HPDE6-E6E7 (cell line): ENCODE measurements around the gene FRMD4A.

Experiments
- DNase-seq: peaks from one replicate; pipeline ENCODE4 v3.0.0; 2011; ENCODE audit warnings: missing footprints; ENCODE audit errors: extremely low spot score

Gene FRMD4A

DNA sequence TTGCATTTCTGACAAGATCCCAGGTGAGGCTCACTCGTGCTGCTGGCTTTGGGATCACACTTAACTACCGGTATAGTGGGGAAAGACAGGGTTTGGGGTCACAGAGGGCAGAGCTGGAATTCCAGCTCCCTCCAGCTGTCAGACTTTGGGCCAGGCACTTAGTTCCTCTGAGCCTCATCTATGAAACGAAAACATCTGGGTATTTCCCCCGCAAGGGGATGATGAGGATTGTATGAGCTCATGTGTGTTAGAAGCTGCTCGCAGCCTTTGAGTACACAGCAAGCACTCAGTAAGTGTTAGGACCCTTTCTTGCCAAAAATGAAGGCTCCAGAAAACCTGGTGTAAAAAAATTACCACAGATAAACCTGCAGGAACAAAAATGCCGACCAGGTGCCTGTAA is 677.9 kb downstream of the FRMD4A start:
- DNase-seq: no peak

DNA sequence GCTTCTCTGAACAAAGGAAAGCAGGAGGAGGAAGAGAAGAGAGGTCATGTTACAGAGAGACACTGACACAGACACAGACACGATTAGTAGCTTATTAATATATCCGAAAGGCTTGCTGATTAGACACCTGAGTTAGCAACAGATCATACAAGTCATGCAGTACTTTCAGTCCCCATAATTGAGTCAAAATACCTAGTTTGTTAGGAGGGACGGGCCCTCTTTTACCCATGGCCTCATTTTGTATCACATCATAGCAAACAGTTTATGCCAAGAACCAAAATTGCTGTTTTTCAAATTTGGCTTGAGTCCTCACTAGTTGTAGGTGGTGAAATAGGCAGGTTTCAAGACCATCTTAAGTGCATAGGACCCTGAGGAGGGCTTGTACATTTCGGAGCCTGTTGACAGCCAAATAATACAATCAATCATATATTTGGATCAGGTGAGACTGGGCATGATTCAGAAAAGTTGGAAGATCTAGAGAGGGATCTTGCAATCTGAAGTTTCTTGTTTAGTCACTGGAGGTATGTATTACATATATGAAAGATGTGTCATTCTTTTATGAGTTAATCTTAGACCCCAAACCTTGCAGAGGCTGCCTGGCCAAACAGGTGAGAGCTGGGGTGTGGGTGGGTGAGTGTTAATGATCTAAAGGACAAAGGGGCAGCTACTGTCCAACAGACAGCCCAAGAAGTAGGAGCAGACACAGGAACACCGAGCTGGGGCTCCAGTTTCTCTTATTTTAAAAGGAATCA is 678.6 kb downstream of the FRMD4A start:
- DNase-seq: no peak

DNA sequence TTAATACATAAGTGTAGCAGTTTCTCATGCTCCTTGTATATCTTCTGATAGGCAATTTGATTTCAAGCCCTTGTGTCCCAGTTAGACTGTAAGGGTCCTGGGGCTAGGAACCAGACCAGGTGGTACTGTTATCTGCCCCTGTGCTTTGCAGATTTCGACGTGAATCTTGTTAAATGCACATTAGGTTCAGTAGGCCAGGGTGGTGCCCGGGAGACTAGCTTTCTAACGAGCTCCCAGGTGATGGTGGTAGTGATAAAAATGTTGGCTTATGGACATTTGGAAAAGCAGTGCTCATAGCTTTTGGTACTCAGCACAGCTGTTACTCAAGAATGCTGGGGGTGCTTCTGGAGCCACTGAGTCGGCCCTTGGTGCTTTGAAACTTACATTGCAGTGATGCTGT is 679.8 kb downstream of the FRMD4A start:
- no peak for DNase-seq

DNA sequence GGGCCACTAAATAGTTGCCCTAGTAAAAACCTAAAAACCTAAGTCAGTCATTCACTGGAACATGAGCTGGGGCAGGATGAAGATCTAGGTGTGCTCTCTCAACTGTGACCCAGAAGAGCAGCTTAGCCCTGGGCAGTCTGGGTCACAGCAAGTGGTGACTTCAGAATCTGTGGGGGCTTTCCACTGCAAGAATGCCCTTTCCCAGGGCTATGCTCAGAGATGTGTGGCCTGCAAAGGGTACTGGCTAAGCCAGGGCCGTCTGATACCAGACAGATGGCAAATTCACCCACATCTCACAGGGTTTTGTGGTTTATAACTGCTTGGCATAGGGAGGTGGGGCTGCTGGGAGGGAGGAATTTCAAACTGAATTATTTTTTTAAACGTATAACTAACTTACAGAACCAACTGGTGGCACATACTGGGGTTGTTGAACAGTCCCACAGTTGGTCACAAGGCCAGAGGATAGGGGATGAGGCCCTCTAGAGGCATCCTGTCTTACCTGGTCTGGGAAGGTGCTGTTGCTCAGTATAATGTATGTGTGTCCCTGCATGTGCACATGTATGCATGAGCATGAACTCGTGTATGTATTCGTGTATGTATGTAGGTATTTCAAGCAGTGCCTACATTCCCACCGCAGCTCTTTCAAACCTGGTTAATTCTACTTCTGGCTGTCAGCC is 680.7 kb downstream of the FRMD4A start:
- no peak for DNase-seq

DNA sequence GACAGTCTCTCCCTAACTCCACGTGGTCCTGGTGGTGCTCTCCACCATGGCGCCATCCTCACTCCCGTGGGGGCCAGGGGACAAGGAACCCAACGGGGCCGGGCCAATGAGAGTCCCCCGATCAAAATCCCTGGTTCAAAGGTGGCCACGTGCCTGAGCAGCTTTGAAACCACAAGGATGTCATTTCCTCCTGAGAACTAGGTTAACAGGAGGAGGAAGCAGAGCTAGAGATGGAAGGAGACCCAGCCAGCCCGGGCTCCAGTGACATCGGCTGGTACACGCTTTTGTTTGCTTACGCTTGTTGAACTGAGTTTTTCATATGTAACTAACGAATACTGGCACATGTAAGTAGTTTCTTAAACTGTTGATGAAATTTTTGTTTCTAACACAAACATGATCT is 682.3 kb downstream of the FRMD4A start:
- DNase-seq: no peak

DNA sequence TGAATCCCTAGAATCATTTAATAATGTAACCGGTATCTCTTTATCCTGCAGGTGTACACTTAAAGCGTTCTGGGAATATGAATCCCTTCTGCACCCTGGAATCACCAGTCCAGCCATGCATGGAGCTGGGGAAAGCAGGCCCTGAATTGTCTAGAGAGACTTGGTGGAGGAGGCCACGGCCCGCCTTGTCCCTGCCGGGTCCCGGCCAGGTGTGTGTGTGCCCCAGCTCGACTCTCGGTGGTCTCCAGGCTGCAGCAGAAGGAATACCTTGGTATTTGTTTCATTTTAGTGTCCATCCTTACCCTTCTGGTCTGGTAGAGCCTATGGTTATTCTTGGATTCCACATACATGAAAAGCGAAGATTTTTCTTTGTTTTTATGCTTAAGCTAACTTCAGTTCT is 685.9 kb downstream of the FRMD4A start:
- no peak for DNase-seq

DNA sequence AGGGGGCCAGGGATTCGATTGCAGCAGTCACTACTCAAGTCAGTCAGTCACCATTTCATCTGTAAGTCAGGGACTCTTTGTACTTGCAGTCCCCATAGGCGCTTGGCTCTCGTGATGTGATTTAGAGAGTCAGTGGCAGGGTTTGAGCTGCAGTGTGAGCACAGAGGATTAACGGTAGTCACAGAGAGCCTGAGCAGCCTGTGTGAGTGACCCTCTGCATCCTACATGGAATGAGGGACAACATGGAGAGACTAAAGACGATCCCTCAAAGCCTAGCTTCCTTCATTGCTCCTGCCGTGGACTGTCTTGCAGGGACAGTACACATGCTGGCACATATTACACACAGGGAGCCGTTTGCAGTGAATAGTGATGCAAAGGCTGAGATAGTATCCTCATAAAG is 687.7 kb downstream of the FRMD4A start:
- no peak for DNase-seq

DNA sequence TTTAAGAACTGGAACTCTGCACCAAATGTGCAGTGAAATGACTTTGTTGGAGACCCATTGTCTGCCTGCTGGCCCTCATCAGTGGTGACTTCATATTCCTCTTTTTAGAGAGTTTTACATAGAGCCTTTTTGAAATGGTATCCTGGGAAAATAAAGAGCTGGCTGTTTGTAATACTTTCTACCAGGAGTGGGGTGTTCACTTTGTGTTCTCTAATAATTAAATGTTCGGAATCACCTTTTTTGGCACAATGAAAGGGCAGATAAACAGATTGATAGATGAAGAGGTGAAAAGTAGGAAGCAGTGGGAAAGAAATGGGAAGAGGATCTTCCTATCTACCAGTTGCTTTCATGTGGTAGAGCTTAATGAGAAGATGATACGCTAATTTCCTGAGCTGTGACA is 688.4 kb downstream of the FRMD4A start:
- DNase-seq: no peak

DNA sequence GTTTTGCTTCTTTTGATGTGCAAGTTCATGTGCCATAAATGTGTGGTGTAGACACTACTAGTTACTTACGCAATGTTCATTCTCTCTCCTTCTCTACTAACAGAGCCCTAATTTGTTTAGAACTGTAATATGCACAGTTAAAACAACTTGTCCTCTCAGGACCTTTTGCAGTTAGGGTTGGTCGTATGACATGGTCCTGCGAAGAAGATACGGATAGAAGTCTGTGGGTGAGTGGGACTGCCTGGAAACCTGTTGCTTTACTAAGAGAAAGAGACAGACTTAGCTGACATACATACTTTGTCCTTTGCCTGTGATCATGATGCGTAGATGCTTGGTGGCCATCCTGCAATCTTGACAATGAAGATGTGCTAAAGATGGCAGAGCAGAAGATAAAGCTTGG is 692.8 kb downstream of the FRMD4A start:
- no peak for DNase-seq

DNA sequence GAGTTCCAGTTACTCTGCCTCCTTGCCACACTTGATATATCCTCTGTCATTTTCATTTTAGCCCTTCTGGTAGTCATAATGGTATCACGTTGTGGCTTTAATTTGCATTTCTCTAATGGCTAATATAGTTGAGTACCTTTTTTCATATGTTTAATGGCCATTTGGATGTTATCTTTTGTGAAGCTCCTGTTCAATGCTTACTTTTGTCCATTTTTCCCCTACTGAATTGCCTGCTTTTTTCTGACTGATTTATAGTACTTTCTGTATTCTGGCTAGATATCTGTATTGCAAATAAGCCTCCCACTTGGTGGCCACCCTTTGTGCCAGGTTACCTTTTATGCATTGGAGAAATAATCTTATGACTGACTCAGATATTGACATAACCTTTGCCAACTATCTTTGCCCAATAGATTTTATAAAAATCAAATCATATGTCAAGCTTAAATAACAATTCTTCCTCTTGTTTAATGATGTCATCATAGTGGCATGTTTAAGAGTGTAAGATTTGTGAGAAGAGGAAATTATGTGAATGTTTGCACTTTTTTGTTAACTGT is 693.3 kb downstream of the FRMD4A start:
- DNase-seq: no peak

DNA sequence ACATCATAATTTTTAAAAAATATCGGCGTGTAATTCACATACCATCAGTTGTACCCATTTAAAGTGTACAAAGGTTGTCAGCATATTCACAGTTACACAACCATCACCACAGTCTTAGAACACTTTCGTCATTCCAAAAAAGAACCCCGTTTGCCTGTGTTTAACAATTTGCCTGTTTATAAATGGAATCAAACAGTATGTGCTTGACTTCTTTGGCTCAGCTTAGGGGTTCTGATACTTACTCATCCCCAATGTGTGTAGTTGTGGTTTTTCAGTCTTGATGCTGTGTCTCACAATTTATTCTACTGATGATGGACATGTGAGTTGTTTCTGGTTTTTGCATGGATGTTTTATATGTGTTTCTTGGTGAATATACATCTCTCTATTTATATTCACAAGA is 693.9 kb downstream of the FRMD4A start:
- no peak for DNase-seq

DNA sequence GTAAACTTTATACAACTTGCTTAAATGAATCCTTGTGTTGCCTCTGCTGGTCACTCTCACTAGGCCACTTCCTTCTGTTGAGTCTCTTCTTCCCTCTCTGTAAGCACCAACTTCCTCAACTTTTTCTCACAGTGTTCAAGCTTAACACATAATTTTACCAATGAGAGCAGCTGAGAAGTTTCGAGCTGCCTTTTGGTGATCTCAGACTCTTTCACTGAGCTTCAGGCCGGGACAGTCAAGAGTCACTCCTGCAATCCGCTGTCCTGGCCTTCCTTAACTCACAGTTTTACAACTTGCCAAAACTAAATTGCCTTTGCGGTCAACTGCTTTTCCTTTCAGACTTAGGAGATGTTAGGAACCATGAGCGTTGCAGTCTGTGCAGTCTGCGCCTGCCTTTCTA is 696.5 kb downstream of the FRMD4A start:
- no peak for DNase-seq

DNA sequence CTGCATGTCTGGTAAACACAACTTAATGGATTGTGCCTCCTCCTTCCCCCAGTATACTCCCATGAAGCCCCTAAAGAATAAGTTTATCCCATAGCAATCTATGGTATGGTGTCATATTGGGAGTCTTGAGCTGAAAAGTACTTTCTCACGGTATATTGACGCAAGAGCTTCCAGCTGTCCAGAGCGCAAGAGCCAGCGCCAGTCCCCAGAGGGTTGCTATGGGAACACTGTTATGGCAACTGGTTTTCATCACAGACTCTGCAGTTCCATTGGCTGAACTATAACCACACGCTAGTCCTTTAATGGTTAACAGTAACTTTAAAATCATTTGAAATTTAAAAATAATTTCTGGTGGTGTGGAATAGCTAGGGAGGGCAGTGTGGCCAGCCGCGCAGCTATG is 697.0 kb downstream of the FRMD4A start:
- no peak for DNase-seq

DNA sequence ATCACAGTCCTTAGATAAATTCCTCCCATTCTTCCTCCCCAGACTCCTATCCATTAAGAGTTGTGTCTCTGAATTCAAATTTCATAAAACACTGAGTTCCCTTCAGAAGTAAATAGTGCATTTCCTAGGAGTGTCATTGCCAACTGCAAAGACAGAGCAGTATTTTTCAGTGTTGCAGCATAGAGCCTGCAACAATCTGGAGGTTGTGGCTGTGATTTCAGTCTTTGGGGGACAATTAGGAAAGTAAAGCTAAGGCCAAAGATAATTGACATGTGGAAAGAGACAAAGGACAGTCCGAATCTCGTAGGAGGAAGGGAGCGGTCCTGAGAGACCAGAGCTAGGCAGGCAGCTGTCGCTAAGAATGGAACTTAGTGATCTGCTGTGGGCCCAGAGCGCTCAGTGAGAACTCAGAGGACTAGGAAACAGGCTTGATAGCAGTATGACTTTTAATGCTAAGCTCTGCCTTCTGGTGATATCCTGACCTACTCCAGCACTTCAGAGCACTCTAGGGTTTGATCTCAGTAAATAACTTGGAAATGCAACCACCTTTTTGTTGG is 697.8 kb downstream of the FRMD4A start:
- no peak for DNase-seq

DNA sequence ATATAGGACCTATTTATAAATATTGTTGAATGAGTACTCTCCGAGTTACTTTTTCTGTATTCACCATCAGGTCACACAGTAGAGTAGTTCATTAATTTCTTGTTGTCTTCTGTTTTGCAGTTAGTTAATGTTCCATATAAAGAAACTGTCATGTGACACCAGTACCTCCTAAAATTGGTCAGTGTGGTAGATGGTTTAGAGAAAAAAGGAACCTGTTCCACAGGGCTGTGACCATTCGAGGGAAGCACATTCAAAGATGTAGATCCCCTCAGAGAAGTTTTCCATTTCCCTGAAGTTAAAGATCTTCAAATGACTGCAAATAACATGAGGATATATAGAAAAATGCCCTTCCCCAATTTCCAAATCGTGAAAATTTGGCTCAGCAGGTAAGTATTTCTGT is 698.3 kb downstream of the FRMD4A start:
- DNase-seq: no peak

DNA sequence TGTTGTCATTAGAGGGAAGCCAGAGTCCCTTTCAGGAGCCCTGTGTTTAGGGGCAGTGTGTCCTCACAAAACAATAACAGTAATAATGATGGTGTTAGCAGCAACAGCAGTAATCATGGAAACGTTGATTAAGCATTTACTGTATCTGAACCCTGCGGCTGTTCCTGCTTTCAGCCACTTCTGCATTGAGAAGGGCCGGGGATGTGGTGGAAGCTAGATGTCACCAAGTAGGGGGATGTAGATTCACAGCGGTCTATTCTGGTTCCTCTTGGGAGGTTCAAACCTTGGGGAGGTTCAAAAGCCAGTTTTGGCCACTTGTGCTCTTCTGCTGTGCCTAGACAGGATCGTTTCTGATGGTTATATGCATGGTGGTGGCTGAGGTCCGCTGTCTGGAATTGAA is 699.1 kb downstream of the FRMD4A start:
- no peak for DNase-seq

DNA sequence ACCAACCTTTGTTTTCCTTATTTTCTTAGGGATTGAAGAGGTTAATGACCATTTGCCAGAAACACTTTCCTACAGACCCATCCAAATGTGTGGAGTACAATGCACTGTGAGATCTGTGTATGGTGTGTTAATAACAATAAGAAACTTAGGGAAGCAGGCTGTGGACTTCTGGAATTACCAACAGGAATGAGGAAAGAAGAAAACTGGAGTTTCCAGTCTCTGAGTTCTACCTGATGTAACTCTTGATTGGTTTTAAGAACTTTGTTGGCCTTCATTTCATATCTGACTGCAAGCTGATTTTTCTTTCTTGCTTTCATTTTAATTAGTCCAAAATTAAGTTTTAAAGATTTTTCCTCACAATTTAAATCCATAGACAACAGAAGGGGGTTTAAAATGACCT is 700.5 kb downstream of the FRMD4A start:
- DNase-seq: no peak

DNA sequence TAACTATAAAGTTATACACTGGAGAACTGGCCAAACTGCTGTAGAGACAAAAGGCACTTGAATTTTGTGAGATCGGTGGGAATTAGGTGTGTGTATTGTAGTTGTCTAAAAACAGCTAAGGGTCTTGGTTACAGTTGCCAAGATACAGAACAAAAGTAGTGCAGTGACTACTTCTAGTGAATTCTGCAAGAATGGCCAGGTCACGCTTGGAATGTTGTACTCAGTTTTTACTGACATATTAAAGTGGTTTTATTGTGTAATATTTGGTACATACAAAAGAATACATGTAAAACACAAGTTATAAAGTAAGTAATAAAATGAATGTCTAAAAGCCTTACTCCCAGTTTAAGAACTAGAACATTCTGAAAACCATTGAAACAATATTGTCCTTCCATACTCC is 701.6 kb downstream of the FRMD4A start:
- no peak for DNase-seq

DNA sequence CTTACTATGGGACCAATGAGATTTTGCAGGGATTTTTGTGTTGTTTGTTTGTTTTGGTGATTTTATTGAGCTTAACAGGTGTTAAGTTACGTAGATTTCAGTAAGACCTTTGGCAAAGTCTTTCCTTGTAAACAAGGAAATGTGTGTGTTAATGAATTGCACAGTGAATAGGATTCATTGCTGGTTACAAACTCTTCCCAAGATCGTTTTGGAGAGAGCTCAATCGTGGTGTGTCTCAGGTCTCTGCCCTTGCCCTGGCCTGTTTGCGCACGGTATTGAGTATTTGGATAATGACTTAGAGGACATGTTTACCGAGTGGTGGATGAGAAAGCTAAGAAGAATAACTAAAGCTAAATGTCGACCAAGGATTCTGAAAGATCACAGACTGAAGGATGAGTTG is 702.1 kb downstream of the FRMD4A start:
- DNase-seq: no peak

DNA sequence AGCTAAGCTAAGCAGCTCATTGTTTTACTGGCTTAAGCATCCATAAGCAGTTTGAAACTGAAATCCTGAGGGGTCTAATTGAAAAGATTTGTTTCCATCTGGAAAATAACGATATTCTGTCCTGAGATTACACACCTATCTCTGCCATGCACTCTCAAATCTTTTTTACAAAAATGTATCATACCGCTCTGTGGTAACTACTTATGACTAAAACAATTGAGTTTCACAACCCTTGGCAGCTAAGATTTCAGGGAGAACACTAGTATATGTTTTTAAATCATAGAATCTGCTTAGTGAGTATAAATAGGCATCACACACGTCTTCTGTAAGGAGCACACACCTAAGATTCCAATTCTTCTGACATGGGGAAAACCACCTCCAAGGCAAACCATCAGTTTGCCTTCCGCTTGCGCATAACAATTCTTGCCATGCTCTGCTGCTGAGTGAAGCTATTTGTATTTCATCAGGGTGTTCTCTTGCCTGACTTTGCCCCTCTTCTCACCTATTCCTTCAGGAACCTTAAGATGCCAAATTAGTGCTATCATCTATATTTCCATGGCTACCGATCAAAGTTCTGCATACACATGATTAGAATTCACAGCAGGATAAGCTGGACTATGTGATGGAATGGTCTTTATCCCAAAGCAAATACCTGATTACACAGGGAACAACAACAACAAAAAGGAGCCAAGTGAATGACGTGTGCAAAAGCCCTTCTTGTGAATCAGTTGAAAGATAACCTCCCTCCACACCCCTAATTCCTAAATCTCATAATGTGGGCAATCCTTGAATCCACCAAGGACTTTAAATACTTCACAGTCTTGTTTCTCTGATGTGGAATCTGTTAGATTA is 703.0 kb downstream of the FRMD4A start:
- no peak for DNase-seq

DNA sequence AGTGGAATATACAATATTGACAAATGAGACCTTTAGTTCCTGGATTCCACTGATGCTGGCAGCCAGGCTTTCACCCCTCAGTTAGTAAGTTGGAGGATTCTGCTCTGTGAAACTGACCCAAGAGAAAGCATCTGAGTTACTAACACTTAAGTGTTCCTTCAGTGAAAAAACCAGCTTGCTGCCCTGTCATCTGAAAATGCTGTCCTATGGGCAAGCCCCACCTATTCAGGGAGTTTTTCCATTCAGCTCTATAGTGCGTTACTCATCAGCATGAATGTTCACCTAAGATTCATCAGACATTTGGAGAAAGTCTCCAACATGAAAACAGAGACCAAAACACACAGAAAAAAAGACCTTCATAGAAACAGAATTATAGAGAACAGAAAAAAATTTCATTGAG is 706.1 kb downstream of the FRMD4A start:
- DNase-seq: no peak

DNA sequence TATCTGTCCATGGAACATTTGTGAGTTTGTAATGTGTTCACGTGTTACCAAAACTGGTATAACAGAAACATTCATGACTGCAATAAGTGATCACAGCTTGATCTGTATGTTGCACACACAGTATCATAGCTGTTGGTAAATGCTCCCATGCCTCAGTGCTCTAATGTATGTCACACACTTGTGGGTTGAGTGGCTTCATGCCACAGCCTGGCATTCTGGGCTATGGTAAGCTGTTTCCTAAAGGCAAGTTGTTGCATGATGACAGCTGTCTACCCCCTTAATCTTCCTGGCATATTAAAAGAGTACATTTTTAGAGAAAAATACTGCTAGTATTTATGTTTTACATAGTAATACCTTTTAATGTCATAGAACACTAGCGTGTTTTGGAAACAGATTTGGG is 708.8 kb downstream of the FRMD4A start:
- no peak for DNase-seq
